HG03439 (cell line): ENCODE results near the gene DLG2.
"Not testable (repeated sequence)": the region's sequence is repeated elsewhere in the genome, so short reads cannot be mapped to it uniquely, and the experiment has no call there.

Experiments
- ATAC-seq: cut with Tn5 transposase; IDR thresholded peaks from one replicate; pipeline ENCODE4 v1.9.1; 2021; ENCODE audit warnings: mild to moderate bottlenecking, moderate library complexity; ENCODE audit not compliant: unreplicated experiment

DLG2 gene

DNA sequence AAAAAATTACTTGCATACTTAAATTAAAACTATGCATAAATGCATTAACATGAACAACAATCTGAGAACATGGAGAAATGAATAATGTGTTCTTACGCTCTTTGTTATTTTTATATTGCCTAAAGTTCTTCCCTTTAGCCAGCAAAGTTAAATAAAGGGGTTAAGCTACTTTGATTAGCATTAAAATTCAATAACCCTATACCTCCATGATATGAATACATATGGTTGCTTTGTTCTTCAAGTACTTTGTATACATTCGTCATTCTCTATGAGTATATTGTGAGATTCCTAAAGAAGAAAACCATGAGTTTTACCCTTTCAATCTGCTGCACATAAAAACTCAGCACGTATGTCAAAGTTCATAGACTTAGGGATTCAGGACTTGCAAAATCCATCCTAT, 578.3 kb downstream of the DLG2 start:
- no peak for ATAC-seq

DNA sequence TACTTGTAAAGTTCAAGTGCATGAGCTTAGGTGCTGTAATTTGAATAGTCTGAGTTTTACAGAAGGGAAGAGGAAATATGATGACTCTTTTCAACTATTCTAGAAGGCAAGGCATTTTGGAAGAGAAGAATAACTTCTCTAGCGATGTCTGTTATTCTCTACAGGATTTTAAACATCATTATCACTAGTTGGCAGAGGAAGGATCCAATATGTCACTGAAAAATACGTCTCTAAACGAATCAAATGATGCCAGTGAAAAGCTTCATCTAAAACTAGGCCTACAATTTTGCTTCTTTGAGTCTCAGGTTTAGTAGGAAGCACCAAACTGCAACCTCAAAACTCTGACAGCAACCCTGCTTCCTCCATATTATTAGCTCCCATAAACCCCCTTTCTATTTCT, 581.4 kb downstream of the DLG2 start:
- ATAC-seq = no peak

DNA sequence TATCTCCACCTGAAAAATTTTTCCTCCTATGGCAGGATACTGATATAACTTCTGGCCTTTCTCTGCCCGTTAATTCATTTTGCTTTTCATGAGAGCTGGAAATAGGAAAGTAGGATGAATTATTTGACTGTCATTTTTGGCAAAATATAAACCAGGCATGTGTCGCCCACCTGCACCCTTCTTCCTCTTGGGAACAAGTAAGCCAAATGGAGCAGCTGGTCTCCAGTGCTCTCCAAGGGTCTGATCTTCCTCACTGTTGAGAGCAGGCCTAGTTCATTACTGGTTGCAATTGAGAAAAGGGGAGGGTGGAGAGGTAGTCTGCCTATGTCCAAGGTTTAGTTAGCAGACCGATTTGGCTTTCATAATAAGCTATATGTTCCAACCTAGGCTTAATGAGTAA, 582.2 kb downstream of the DLG2 start:
- ATAC-seq = no peak

DNA sequence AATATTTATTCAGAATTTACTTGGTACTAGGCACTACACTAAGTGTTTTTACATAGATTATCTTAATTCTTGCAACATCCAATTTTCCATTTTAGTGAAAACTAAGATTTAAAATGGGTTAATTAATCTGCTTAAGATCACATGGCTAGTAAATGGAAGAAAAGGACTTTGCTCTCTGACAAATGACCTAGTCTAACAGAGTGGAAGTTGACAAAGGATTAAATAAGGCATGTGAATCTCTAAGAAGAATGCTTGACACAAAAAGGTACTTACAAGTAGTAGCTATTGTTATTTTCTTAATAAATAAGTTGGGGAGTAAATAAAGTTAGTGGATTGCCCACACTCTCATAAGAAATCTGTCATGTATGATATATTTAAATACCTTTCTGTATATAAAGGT, 584.8 kb downstream of the DLG2 start:
- no peak for ATAC-seq

DNA sequence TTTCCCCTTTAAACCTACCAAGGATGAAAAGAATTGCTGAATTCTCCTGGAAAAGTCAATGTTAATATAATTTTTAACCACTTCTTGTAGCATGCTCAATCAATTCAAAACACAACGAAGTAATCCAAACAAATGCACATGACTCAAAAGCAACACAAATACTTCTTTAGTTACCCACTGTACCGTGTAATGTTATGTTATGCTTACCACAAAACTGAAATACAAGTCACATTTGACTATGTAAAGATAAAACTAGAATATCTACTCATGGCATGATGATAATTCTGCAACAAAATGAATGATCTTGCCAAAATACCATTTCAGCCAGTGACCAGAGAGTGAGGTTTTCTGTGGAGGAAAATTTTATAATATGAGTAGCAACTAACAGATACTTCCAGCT, 587.0 kb downstream of the DLG2 start:
- ATAC-seq = no peak

DNA sequence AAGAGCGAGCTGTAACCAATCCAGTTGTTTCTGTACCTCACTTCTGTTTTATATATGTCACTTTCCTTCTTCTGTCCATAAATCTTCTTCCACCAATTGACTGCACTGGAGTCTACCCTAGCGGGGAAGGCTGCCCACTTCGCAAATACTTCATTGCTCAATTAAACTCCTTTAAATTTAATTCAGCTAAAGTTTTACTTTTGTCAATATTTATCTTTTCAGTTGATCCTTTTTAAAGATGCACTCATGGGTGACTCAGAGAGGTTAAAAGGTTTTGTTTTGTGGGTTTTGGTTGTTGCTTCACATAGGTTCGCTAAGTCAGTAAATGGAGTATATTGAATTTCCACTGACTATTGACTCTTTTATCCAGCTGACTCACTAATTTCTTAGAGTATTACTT, 597.2 kb downstream of the DLG2 start:
- ATAC-seq = no peak

DNA sequence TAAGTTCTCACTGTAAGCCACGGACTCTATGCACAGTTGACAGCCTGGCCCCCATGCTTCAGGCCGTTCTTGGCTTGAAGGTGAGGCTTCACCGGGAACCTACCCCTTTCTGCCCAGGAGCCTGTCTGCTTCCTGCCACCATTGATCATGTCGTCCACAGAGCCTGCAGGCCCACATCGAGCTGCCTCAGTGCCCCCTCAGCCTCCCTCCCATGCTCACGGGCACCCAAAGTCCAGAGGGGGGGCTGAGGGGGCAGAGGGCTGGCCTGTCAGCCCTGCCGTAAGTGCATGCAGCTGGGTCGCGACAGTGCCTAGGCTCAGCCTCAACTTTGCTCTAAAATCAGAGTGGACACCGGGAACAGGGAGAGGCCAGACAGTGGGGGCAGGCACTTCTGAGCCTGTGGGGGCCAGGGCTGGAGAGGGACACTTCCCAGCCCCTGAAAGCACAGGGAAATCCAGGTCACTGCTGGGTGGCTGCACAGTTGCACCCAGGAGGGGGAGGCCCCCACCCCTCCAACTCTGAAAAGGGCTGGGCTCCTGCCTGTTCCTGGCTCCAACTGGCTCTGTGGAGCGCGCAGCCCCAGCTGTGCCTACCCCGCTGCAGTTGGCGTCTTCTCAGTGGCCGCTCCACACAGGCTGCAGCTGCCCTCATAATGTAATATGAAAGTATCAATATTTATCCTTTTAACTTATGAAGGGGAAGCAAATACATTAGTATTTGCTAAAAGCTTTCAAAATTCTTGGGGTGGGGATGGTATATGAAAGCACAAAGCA, 598.6 kb downstream of the DLG2 start:
- ATAC-seq = no peak

DNA sequence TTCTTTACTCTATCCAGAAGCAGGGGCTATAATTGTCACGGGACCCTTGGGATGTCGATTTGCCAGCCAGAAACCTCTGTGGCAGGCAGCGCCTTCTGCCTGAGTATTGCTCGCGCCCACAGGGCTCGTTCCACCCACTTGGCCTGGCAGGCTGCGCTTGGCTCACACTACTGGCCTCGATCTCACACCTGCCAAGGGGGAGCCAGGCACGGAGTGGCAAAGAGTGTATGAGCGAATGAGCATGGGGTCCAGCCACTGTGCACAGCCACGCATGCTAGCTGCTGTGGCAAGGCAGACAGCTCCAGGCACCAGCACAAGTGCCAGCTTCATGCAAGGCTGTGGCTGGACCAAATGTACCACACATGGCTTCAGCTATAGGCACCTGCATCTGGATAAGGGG, 599.8 kb downstream of the DLG2 start:
- no peak for ATAC-seq

DNA sequence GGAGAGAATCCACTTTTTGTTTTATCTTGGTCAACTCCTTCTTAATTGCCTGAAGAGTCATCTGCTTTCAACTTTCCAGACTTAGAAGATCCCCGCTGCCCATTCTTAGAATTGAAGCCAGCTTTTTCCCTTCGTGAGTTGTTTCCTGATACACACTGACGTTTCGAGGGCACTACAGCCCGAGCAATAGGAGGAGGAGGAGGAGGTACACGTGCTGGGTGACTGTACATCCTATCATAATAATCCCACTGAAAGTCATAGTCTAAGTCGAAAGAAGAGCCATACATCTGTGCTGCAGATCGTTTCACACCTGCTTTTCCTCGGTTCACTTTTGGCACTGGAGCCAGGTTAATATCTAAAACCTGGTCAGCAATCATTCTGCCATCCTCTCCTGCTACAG, 606.1 kb downstream of the DLG2 start:
- ATAC-seq = no peak

DNA sequence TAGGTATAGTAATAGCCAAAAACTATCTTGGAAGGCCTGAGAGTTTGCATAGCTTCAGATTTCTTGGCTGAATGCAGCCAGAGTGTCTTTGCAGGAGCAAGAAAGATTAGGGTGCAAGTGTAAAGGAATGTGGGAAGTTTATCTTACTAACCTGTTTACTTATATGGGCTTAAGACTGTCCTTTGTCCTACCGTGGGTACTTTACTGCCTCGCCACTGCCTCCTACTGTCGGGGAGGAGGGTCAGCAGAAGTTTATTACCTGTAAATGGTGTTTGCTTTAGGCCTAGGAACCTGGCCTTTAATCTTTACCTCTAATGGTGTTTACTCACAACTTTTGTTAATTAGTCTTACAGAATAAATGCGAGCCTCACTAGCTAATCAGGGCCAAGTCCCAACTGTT, 633.8 kb downstream of the DLG2 start:
- ATAC-seq = no peak

DNA sequence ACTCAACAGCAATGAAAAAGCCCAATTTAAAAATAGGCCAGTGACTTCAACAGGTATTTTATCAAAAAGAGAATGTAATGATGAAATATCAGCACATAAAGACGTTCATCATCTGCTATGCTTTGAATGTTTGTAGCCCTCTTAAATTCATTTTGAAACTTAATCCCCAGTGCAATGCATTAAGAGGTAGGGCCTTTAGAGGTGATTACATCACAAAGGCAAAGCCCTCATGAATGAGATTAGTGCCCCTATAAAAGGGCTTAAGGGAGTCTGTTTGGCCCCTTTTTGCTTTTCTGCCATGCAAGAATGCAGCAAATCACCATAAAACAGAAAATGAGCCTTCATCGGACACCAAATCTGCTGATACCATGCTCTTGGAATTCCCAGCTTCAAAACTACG, 637.0 kb downstream of the DLG2 start:
- no peak for ATAC-seq

DNA sequence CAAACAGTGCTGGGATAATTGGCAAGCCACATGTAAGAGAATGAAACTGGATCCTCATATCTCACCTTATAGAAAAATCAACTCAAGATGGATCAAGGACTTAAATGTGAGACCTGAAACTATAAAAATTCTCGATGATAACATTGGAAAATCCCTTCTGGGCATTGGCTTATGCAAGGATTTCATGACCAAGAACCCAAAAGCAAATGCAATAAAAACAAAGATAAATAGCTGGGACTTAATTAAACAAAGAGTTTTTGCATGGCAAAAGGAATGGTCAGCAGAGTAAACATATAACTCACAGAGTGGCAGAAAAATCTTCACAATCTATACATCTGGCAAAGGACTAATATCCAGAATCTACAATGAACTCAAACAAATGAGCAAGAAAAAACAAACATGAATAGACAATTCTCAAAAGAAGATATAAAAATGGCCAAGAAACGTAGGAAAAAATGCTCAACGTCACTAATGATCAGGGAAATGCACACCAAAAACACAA, 639.4 kb downstream of the DLG2 start:
- not testable (repeated sequence) for ATAC-seq

DNA sequence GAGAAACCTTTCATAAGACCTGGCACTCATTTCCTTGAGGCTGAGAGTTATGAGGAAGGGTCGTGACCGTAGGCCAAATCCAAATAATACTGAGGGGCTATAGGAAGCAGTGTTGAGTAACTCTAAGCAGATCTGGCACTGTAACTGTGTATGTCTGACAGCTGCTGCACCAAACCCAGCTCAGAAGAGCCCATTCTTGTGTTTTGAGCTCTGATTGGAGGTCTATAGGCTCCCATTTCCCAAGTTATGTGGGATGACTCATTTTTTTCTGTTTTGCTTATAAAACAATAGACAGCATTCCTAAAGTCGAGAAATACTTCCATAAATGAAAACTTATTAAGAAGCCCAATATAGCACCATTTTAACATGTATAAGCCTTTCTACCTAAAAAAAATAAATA, 645.8 kb downstream of the DLG2 start:
- ATAC-seq = no peak

DNA sequence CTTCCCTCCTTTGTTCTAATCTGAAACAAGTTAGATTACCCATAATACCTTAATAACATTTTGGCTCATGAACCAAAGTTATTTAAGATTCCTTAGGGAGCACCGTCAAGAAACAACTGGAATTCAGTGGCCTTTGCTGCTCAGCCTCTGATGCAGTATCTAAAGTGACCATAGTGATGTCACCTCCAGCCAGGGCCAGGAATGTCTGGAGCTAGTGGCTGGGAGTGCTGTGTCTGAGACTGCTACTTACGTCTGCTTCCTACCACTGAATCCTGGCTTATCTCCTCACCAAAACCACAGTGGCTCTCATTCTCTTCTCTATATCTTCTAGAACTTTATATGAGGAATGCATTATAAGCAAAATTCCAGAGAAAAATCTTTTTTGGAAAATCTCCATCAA, 658.0 kb downstream of the DLG2 start:
- no peak for ATAC-seq

DNA sequence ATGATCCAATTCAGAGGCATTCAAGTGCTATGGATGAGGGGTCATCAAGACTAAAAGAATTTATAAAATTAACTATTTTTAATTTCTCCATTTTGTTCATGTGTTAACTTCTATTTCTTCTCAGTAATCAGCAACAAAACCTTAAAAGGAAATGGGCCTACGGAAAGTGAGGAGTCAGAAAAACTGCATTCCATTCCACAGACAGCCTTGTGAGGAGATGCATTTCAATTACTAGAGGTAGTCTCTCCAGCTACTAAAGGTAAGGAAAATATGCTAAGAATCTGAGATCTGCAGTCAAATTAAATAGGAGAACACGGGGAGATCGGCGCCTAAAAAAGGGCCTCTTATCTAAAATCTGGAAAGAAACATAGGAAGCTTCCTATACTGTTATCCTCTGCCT, 661.7 kb downstream of the DLG2 start:
- ATAC-seq = no peak

DNA sequence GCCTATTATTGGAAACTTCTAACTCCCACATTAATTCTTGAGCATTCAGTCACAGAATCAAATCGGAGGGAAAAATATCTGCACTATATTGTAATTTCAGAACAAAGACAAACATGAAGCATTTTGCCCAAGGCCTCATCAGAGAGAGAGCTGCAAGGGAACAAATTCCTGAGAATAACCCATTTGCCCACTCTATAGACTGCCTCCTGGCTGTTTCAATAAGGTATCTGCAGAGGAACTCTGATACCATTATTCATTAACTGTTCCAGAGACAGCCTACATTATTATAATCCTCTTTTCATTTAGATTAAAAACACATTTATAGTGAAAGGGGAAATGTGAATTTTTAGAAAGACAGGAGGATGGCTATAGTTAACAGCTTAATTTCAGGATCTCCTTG, 663.9 kb downstream of the DLG2 start:
- ATAC-seq = no peak

DNA sequence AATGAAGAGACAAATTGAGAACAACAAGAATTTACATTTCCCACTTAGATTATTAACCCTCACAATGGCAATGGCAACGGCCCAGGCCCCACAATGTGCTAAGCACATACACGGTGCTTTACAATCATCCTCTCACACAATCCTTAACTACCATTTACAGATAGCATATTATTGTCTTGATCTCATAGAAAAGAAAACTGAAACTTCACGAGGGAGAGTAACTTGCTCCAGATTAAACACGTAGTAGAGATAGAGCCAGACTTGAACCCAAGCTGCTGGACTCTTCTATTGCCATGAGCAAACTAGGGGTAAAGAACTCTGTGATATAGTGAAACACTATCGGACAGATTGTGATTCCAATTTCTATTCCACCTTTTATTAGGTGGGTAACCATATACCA, 665.1 kb downstream of the DLG2 start:
- ATAC-seq = no peak

DNA sequence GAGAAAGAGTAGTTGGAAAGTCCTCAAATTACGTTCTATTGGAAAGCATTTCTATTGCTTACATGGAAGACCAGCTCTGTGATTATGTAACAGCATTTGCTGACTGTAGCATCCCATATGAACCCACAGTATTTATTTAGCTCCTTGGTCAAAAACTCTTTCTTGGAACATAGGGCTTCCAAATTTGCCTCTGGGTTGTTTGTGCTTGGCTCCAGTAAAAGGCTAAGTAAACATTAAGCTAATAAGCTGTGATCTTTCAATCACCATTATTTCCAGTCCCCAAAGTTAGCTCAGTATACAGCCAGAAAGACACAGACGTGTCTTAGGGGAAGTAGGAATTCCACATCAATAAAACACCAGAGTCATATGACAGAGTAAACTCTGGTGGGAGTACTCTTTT, 668.8 kb downstream of the DLG2 start:
- ATAC-seq = no peak

DNA sequence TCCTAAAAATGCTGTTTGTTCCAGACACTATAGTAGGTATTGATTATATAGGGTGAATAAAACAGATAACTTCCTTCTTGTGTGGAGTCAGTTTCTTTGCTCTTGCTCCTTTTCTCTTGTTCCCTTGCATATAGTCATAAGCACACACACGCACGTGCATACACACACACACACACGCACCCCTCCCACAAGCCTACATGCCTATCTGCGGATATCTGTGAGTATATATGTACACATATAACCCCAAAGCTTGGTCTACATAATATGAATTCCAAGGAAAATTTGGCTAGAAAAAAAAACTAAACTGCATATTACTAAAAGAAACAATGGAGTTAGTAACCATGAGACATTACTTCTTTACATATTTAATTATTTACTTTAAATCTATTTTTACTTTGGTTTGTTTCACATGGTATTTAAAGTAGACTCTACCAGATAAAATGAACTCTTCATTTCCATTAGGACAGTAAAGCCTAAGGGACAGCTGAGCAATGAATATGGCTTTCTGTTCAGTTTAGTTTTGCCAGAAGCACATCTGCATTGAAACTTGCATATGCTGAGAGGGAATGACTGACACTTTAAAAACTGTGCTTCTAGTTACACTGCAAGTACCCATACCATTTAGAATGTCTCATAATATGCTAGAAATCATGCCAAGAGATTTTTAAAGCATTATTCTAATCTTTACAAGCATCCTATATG, 676.4 kb downstream of the DLG2 start:
- ATAC-seq = no peak

DNA sequence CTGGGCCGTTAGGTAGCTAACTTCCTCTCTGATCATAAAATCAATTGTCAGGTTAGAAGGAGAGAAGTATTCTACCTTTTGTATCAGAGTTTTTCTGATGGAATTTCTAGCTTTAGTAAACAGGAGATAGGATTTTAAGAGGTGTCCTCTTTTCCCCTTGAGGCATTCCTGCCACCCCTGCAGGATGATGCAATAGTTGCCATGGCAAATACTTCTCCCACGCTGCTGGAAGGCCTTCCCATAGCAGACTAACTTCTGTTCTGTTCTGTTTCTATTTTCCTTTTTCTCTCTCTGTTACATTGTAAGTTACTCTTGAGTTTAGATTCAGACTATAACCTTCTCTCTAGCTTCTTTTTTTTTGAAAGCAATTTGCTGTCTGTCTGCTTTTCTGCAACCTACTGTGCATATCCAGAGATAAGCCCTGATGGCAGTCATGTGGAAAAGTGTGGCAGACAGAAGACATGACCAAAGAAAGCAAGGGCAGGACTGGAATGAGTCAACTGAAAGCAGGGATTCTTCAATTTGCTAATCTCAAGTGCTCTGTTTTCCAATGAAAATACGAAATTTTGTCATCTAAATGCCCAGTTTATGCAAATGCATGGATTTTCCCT, 679.1 kb downstream of the DLG2 start:
- no peak for ATAC-seq

DNA sequence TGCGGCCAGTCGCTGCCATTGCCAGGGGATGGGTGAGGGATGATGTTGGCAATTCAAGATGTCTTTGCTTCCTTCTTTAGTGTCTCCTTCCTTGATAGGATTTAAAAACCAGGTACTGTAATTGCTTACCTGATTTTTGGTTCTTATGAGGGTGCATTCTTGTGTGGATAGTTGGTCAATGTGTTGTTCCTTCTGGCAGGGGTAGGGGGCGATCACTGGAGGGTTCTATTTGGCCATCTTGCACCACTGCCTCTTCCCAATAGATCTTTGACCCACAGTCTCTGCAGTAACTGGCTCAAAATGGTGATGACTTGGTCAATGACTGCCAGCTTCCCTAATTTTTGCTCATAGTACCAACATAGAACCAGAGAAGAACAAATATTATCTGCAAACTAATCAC, 680.1 kb downstream of the DLG2 start:
- ATAC-seq = no peak

DNA sequence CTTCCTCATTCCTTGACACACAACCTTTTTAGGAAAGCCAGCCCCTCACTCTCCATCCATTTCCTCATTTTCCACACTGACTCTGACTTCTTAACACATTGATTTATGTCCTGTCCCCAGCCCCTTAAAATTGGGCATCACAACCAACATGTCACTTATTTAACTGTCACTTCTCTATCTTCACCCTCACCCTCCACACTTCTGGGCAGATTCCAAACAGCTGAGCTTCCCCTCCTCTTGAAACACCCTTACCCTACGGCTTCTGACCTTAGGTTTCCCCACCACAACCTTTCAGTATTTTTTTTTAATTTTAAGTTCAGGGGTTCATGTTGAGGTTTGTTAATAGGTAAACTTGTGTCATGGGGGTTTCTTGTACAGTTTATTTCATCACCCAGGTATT, 696.3 kb downstream of the DLG2 start:
- ATAC-seq = no peak
